HEK293 (cell line): ENCODE results near the gene MFAP3.

ENCODE experiments used
- HOXA7 ChIP-seq: sonication (generic); formaldehyde crosslinking; IDR thresholded peaks from 2 replicates; pipeline ENCODE4 v1.8.1; 2022; ENCODE audit warnings: missing genetic modification reagents, borderline replicate concordance
- HOXD13 ChIP-seq: sonication (generic); formaldehyde crosslinking; IDR thresholded peaks from 2 replicates; pipeline ENCODE4 v1.8.0; 2022; ENCODE audit warnings: missing genetic modification reagents, borderline replicate concordance
- OSR2 ChIP-seq: fragments of 450-650 bp; formaldehyde crosslinking; IDR thresholded peaks from 2 replicates; pipeline ENCODE4 v1.5.1; 2016; ENCODE audit warnings: missing biosample characterization, missing genetic modification characterization
- SALL2 ChIP-seq: fragments of 450-650 bp; formaldehyde crosslinking; IDR thresholded peaks from 2 replicates; pipeline ENCODE4 v1.5.0; 2017; ENCODE audit warnings: missing biosample characterization, mild to moderate bottlenecking, missing genetic modification characterization, borderline replicate concordance
- SETDB1 ChIP-seq: IDR thresholded peaks from one replicate; pipeline ENCODE4 v1.6.1; 2017; ENCODE audit warnings: mild to moderate bottlenecking, low read length, moderate library complexity, mixed read lengths; ENCODE audit not compliant: insufficient read length
- SP3 ChIP-seq: fragments of 450-650 bp; formaldehyde crosslinking; IDR thresholded peaks from 2 replicates; pipeline ENCODE4 v1.5.1; 2016; ENCODE audit warnings: missing biosample characterization, missing genetic modification characterization
- TCF7L2 ChIP-seq: IDR thresholded peaks from 2 replicates; pipeline ENCODE4 v1.6.1; 2011; ENCODE audit warnings: low read depth, mild to moderate bottlenecking, inconsistent platforms, low read length, moderate library complexity, borderline replicate concordance
- ZBTB20 ChIP-seq: fragments of 450-650 bp; formaldehyde crosslinking; IDR thresholded peaks from 2 replicates; pipeline ENCODE4 v1.5.1; 2016; ENCODE audit warnings: missing biosample characterization, missing genetic modification characterization
- ZFHX2 ChIP-seq: fragments of 450-650 bp; formaldehyde crosslinking; conservative IDR thresholded peaks from 2 replicates; pipeline ENCODE4 v1.5.1; 2016; ENCODE audit warnings: missing biosample characterization, missing genetic modification characterization
- ZFP3 ChIP-seq: fragments of 450-650 bp; formaldehyde crosslinking; IDR thresholded peaks from 2 replicates; pipeline ENCODE4 v1.5.1; 2016; ENCODE audit warnings: low read depth, missing biosample characterization, missing genetic modification characterization
- ZFP37 ChIP-seq: fragments of 450-650 bp; formaldehyde crosslinking; IDR thresholded peaks from 2 replicates; pipeline ENCODE4 v1.5.1; 2016; ENCODE audit warnings: missing biosample characterization, missing genetic modification characterization
- ZNF10 ChIP-seq: fragments of 450-650 bp; formaldehyde crosslinking; IDR thresholded peaks from 2 replicates; pipeline ENCODE4 v1.5.1; 2017; ENCODE audit warnings: missing biosample characterization, missing genetic modification characterization
- ZNF202 ChIP-seq: fragments of 450-650 bp; formaldehyde crosslinking; IDR thresholded peaks from 2 replicates; pipeline ENCODE4 v1.5.1; 2016; ENCODE audit warnings: missing biosample characterization, missing genetic modification characterization, borderline replicate concordance
- ZNF23 ChIP-seq: fragments of 450-650 bp; formaldehyde crosslinking; IDR thresholded peaks from 2 replicates; pipeline ENCODE4 v1.5.1; 2016; ENCODE audit warnings: missing biosample characterization, missing genetic modification characterization, borderline replicate concordance
- ZNF324 ChIP-seq: fragments of 450-650 bp; formaldehyde crosslinking; IDR thresholded peaks from 2 replicates; pipeline ENCODE4 v1.5.1; 2016; ENCODE audit warnings: missing biosample characterization, missing genetic modification characterization
- ZNF350 ChIP-seq: fragments of 450-650 bp; formaldehyde crosslinking; IDR thresholded peaks from 2 replicates; pipeline ENCODE4 v1.5.0; 2017; ENCODE audit warnings: missing biosample characterization, mild to moderate bottlenecking, missing genetic modification characterization
- ZNF426 ChIP-seq: fragments of 450-650 bp; formaldehyde crosslinking; IDR thresholded peaks from 2 replicates; pipeline ENCODE4 v1.5.1; 2017; ENCODE audit warnings: missing biosample characterization, missing genetic modification characterization, mild to moderate bottlenecking, inconsistent platforms, moderate library complexity
- ZNF571 ChIP-seq: fragments of 450-650 bp; formaldehyde crosslinking; IDR thresholded peaks from 2 replicates; pipeline ENCODE4 v1.5.0; 2017; ENCODE audit warnings: missing biosample characterization, missing genetic modification characterization
- ZNF600 ChIP-seq: fragments of 450-650 bp; formaldehyde crosslinking; IDR thresholded peaks from 2 replicates; pipeline ENCODE4 v1.5.1; 2016; ENCODE audit warnings: missing biosample characterization, missing genetic modification characterization
- ZNF610 ChIP-seq: fragments of 450-650 bp; formaldehyde crosslinking; IDR thresholded peaks from 2 replicates; pipeline ENCODE4 v1.5.1; 2016; ENCODE audit warnings: missing biosample characterization, missing genetic modification characterization, borderline replicate concordance
- ZNF660 ChIP-seq: fragments of 450-650 bp; IDR thresholded peaks from 2 replicates; pipeline ENCODE4 v1.5.1; 2018; ENCODE audit warnings: missing biosample characterization, mild to moderate bottlenecking, missing genetic modification characterization
- ZNF768 ChIP-seq: fragments of 450-650 bp; formaldehyde crosslinking; IDR thresholded peaks from 2 replicates; pipeline ENCODE4 v1.5.1; 2018; ENCODE audit warnings: missing biosample characterization, mild to moderate bottlenecking, missing genetic modification characterization
- ZSCAN30 ChIP-seq: fragments of 450-650 bp; IDR thresholded peaks from 2 replicates; pipeline ENCODE4 v1.5.1; 2018; ENCODE audit warnings: missing biosample characterization, mild to moderate bottlenecking, missing genetic modification characterization, moderate library complexity
- TF ChIP-seq, protein P1 (sequence below): fragments of 450-650 bp; formaldehyde crosslinking; IDR thresholded peaks from 2 replicates; pipeline ENCODE4 v1.5.1; 2016; ENCODE audit warnings: missing biosample characterization, missing genetic modification characterization, low read depth
- TF ChIP-seq, protein P2 (sequence below): fragments of 450-650 bp; formaldehyde crosslinking; IDR thresholded peaks from 2 replicates; pipeline ENCODE4 v1.5.1; 2016; ENCODE audit warnings: missing biosample characterization, missing genetic modification characterization
- TF ChIP-seq, protein P3 (sequence below): fragments of 450-650 bp; formaldehyde crosslinking; IDR thresholded peaks from 2 replicates; pipeline ENCODE4 v1.5.1; 2016; ENCODE audit warnings: missing biosample characterization, missing genetic modification characterization
- TF ChIP-seq, protein P4 (sequence below): fragments of 450-650 bp; formaldehyde crosslinking; IDR thresholded peaks from 2 replicates; pipeline ENCODE4 v1.5.1; 2016; ENCODE audit warnings: missing biosample characterization, missing genetic modification characterization
- TF ChIP-seq, protein P5 (sequence below): fragments of 450-650 bp; formaldehyde crosslinking; IDR thresholded peaks from 2 replicates; pipeline ENCODE4 v1.5.1; 2016; ENCODE audit warnings: missing biosample characterization, missing genetic modification characterization, low read depth

Gene MFAP3

DNA sequence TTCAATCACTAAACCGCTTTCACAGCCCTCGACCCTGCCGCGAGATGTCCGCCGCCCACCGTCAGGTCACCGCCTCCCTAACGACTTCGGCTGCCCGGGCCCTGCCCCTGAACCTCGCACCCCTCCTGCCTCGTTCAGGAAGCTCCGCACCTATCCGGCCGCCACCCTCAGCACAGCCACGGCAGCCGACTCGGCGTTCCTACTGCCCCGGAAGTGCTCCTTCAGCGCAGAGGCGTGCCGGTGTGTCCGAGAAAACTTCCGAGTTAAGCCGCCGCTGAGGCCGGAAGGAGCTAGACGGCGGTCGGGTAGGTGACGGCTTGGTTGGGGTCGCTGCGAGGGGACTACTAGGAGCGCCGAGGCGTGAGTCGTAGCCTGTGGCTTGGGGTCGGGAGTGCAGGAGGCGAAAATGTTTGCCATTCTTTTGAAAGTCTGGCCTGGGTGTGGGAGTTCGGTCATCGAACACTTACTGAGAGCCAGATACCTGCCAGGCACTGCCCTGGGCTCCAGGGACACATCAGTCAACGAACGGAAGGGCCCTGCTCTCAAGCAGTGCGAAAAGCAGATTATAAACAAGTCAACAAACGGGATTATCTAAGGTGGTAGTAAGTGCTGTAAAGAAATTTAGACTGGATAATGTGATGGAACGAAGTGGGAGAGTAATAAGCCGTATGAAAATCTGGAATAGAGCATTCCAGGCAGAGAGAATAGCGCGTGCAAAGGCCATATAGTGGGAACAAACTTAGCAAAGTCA is at the start of gene MFAP3, which contains the start of gene FAM114A2 (continued):
- TF ChIP-seq, protein P1, sequence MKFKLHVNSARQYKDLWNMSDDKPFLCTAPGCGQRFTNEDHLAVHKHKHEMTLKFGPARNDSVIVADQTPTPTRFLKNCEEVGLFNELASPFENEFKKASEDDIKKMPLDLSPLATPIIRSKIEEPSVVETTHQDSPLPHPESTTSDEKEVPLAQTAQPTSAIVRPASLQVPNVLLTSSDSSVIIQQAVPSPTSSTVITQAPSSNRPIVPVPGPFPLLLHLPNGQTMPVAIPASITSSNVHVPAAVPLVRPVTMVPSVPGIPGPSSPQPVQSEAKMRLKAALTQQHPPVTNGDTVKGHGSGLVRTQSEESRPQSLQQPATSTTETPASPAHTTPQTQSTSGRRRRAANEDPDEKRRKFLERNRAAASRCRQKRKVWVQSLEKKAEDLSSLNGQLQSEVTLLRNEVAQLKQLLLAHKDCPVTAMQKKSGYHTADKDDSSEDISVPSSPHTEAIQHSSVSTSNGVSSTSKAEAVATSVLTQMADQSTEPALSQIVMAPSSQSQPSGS (tag by site-specific recombination): no peak
- TF ChIP-seq, protein P2, sequence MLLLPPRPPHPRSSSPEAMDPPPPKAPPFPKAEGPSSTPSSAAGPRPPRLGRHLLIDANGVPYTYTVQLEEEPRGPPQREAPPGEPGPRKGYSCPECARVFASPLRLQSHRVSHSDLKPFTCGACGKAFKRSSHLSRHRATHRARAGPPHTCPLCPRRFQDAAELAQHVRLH (tag by site-specific recombination): peak; percentile 96
- TF ChIP-seq SALL2 (tag by site-specific recombination) (no peak), OSR2 (tag by site-specific recombination) (peak; percentile 36; the same call in 1 of the 2 replicates), ZNF571 (tag by site-specific recombination) (no peak), HOXA7 (no peak), TCF7L2 (no peak), ZNF610 (tag by site-specific recombination) (no peak), ZNF600 (tag by site-specific recombination) (peak; percentile 98), ZFP3 (tag by site-specific recombination) (no peak), ZNF426 (tag by site-specific recombination) (no peak), ZNF660 (no peak), ZNF768 (no peak), ZNF23 (tag by site-specific recombination) (no peak), ZFHX2 (tag by site-specific recombination) (peak; percentile 75), HOXD13 (CRISPR knock-in tag) (no peak), ZNF202 (no peak), ZFP37 (no peak; the same call in 1 of the 2 replicates), ZNF350 (tag by site-specific recombination) (no peak), ZNF324 (0 out of 2 replicates have a peak, but pooled peaks have one; percentile 35), SP3 (tag by site-specific recombination) (peak; percentile 91), ZNF10 (tag by site-specific recombination) (peak; percentile 21; the same call in 1 of the 2 replicates), ZBTB20 (peak; percentile 90), SETDB1 (no peak), ZSCAN30 (tag by site-specific recombination) (peak; percentile 57; the same call in 1 of the 2 replicates)
- TF ChIP-seq, protein P3, sequence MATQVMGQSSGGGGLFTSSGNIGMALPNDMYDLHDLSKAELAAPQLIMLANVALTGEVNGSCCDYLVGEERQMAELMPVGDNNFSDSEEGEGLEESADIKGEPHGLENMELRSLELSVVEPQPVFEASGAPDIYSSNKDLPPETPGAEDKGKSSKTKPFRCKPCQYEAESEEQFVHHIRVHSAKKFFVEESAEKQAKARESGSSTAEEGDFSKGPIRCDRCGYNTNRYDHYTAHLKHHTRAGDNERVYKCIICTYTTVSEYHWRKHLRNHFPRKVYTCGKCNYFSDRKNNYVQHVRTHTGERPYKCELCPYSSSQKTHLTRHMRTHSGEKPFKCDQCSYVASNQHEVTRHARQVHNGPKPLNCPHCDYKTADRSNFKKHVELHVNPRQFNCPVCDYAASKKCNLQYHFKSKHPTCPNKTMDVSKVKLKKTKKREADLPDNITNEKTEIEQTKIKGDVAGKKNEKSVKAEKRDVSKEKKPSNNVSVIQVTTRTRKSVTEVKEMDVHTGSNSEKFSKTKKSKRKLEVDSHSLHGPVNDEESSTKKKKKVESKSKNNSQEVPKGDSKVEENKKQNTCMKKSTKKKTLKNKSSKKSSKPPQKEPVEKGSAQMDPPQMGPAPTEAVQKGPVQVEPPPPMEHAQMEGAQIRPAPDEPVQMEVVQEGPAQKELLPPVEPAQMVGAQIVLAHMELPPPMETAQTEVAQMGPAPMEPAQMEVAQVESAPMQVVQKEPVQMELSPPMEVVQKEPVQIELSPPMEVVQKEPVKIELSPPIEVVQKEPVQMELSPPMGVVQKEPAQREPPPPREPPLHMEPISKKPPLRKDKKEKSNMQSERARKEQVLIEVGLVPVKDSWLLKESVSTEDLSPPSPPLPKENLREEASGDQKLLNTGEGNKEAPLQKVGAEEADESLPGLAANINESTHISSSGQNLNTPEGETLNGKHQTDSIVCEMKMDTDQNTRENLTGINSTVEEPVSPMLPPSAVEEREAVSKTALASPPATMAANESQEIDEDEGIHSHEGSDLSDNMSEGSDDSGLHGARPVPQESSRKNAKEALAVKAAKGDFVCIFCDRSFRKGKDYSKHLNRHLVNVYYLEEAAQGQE (tag by site-specific recombination): 0 out of 2 replicates have a peak, but pooled peaks have one; percentile 7
- TF ChIP-seq, protein P4, sequence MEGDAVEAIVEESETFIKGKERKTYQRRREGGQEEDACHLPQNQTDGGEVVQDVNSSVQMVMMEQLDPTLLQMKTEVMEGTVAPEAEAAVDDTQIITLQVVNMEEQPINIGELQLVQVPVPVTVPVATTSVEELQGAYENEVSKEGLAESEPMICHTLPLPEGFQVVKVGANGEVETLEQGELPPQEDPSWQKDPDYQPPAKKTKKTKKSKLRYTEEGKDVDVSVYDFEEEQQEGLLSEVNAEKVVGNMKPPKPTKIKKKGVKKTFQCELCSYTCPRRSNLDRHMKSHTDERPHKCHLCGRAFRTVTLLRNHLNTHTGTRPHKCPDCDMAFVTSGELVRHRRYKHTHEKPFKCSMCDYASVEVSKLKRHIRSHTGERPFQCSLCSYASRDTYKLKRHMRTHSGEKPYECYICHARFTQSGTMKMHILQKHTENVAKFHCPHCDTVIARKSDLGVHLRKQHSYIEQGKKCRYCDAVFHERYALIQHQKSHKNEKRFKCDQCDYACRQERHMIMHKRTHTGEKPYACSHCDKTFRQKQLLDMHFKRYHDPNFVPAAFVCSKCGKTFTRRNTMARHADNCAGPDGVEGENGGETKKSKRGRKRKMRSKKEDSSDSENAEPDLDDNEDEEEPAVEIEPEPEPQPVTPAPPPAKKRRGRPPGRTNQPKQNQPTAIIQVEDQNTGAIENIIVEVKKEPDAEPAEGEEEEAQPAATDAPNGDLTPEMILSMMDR (tag by site-specific recombination): no peak
- TF ChIP-seq, protein P5, sequence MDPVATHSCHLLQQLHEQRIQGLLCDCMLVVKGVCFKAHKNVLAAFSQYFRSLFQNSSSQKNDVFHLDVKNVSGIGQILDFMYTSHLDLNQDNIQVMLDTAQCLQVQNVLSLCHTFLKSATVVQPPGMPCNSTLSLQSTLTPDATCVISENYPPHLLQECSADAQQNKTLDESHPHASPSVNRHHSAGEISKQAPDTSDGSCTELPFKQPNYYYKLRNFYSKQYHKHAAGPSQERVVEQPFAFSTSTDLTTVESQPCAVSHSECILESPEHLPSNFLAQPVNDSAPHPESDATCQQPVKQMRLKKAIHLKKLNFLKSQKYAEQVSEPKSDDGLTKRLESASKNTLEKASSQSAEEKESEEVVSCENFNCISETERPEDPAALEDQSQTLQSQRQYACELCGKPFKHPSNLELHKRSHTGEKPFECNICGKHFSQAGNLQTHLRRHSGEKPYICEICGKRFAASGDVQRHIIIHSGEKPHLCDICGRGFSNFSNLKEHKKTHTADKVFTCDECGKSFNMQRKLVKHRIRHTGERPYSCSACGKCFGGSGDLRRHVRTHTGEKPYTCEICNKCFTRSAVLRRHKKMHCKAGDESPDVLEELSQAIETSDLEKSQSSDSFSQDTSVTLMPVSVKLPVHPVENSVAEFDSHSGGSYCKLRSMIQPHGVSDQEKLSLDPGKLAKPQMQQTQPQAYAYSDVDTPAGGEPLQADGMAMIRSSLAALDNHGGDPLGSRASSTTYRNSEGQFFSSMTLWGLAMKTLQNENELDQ (tag by site-specific recombination): no peak
